Measurements from ENCODE around the gene PALLD. TPM values are rescaled to one million over a fixed set of nuclear protein-coding genes. Genes with fewer than 3 reads are reported as not detected.

Gene PALLD
- total RNA-seq, 1 experiment from 2014 or later, result 9.0 TPM

DNA sequence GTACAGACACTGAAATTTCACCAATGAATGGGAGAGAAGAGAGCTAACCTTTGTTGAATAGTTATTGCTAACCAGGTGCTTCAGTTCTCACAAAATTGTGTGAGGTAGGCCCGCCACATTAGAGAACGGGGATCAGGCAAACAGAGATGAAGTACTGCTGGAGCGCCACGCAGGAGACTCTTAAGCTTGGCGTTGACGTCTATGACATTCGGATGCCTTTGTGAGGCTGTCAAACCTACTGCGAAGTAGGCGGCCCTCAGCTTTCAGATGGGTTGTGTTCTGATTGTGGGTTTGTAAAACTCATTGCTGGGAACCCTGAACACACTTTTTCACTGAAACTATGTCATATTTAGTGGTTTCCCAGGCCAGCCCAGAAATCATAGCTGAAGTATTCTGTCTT is 339.6 kb downstream of the PALLD start:
- Histone ChIP-seq H3K36me3 (replicated peaks; ENCODE audit: control insufficient read depth, insufficient read depth, low read length) (no peaks in the 10 kb centered on the region), H3K27me3 (ENCODE audit: control insufficient read depth, insufficient read depth, low read length) (peaks cover 7% of the 10 kb centered on the region), H3K4me3 (ENCODE audit: insufficient read depth, low read depth, low read length) (no peak overlapping the region)
- peak; percentile 30 for DNase-seq

- DNase-seq, result no peak
- Histone ChIP-seq H3K4me3 (ENCODE audit: insufficient read depth, low read depth, low read length) (no peak overlapping the region), H3K36me3 (replicated peaks; ENCODE audit: control insufficient read depth, insufficient read depth, low read length) (no peaks in the 10 kb centered on the region), H3K27me3 (ENCODE audit: control insufficient read depth, insufficient read depth, low read length) (peaks cover 7% of the 10 kb centered on the region)
Measured at GRCh38 chr4:168837922-168838321, 341.1 kb downstream of the PALLD start.

DNA sequence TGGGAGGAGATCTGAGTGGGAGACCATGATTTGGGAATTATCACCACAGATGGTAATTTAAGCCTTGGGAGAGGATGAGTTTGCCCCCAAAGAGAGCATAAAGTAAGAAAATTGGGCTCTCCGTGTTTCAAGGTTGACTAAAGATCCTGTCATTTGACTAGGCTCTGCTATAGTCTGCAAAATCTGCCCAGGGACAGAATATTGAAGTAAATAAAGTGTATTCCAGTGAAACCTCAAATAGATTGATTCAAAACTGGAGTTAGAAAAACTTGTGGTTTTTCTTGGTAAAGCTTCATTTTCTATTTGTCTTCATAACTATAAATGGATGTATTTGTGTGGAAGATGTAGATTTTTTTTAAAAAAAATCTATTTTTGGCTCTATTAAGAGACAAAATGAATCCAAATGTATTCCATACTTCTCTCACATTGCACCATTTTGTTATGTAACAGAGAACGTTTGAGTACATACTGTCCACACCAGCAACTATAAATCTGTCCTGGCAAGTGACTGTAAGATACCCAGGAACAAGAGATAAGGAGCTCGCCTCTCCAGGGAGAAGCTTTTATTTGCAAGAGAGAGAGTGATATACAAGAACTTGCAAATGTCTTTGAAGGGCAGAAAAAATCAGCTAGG is 343.0 kb downstream of the PALLD start:
- Histone ChIP-seq H3K27me3 (ENCODE audit: control insufficient read depth, insufficient read depth, low read length) (no peaks in the 10 kb centered on the region), H3K4me3 (ENCODE audit: insufficient read depth, low read depth, low read length) (no peak overlapping the region), H3K36me3 (replicated peaks; ENCODE audit: control insufficient read depth, insufficient read depth, low read length) (no peaks in the 10 kb centered on the region)
- DNase-seq, result no peak

- no peaks in the 10 kb centered on the region for H3K36me3 ChIP-seq (replicated peaks; ENCODE audit: control insufficient read depth, insufficient read depth, low read length)
- no peak for DNase-seq
- no peak overlapping the region for H3K4me3 ChIP-seq (ENCODE audit: insufficient read depth, low read depth, low read length)
- no peaks in the 10 kb centered on the region for H3K27me3 ChIP-seq (ENCODE audit: control insufficient read depth, insufficient read depth, low read length)
Measured at GRCh38 chr4:168840392-168840763, 343.5 kb downstream of the PALLD start.

DNA sequence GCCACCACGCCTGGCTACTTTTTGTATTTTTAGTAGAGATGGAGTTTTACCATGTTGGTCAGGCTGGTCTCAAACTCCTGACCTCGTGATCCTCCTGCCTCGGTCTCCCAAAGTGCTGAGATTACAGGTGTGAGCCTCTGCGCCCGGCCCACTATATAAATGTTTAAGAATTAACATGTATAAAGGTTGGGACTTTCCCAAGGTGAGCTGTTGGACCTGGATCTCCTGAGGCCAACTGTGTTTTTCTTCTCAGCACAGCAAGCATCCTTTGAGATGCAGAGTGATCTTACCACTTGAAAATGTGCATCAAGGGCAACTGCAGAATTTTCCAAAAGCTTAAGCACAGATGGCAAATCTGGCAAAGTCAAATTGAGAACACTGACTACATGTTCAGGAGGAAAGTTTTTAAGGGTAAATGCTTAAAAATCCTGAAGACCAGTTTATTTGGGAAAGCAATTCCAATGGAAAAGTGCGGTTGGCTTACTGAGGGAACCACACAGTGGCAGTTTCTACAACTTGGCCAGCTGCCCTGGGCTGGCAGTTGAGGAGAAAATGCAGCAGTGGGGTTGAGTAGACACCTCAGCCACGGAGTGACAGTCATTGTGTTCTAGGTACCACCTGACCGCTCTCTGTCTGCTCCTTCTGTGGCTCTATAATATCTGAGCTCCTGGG is 344.3 kb downstream of the PALLD start:
- H3K4me3 ChIP-seq (ENCODE audit: insufficient read depth, low read depth, low read length), result no peak overlapping the region
- H3K36me3 ChIP-seq (replicated peaks; ENCODE audit: control insufficient read depth, insufficient read depth, low read length), result no peaks in the 10 kb centered on the region
- DNase-seq, result peak; percentile 56
- H3K27me3 ChIP-seq (ENCODE audit: control insufficient read depth, insufficient read depth, low read length), result no peaks in the 10 kb centered on the region

DNA sequence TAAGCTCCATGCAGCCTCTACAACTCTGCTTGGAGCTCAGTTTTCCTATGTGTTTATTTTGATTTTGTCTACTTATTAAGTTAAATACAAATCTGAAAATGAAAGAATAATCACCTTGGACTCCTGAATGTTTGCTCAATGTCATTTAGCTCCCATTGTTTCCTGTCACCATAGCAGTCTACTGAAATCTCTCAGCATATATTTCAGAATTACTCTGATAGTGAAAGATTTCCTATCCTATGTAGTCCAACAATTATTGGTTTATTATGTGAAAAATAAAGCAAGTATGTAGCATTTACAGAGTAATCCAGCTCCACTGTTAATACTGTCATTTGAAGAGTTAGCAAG is 344.8 kb downstream of the PALLD start:
- no peak for DNase-seq
- H3K27me3 ChIP-seq (ENCODE audit: control insufficient read depth, insufficient read depth, low read length), result no peaks in the 10 kb centered on the region
- H3K4me3 ChIP-seq (ENCODE audit: insufficient read depth, low read depth, low read length), result no peak overlapping the region
- no peaks in the 10 kb centered on the region for H3K36me3 ChIP-seq (replicated peaks; ENCODE audit: control insufficient read depth, insufficient read depth, low read length)

DNA sequence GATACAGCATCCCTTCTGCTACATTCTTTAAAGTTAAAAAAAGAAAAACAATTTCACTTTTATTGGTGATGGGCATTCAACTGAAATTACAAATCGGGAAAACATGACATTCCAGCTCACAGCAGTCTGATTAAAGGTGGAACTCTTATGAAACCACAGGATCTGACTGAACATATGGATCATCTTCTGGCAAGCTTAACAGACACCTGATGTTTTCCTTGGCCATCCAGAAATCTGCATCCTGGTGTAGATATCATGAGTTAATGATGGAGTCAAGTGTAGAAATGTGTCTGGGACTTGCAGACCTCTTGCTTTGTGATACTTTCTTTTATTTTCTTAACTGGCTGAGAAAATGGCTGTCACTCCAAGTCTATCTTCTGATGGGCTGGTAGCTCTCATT is 345.3 kb downstream of the PALLD start:
- Histone ChIP-seq H3K36me3 (replicated peaks; ENCODE audit: control insufficient read depth, insufficient read depth, low read length) (no peaks in the 10 kb centered on the region), H3K4me3 (ENCODE audit: insufficient read depth, low read depth, low read length) (no peak overlapping the region), H3K27me3 (ENCODE audit: control insufficient read depth, insufficient read depth, low read length) (no peaks in the 10 kb centered on the region)
- DNase-seq, result no peak

DNA sequence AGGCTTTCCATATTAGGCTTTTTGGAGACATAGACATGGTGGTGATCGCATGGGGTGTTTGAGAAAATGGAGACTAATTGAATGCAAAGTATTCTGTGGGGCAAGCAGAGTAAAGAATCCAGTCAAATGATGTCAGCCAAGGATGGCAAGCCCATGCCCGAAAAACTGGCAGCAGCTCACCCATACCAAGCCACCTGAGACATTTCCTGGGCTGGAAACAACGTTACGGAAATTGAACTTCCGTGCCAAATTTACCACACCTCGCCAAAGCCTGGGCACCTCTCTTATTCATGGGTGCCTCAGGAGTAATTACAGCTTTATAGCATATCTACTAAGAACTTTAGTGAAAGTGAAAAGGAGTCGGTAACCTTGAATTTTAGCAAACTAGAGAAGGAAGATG is 346.8 kb downstream of the PALLD start:
- H3K4me3 ChIP-seq (ENCODE audit: insufficient read depth, low read depth, low read length), result no peak overlapping the region
- no peak for DNase-seq
- H3K36me3 ChIP-seq (replicated peaks; ENCODE audit: control insufficient read depth, insufficient read depth, low read length), result no peaks in the 10 kb centered on the region
- no peaks in the 10 kb centered on the region for H3K27me3 ChIP-seq (ENCODE audit: control insufficient read depth, insufficient read depth, low read length)

DNA sequence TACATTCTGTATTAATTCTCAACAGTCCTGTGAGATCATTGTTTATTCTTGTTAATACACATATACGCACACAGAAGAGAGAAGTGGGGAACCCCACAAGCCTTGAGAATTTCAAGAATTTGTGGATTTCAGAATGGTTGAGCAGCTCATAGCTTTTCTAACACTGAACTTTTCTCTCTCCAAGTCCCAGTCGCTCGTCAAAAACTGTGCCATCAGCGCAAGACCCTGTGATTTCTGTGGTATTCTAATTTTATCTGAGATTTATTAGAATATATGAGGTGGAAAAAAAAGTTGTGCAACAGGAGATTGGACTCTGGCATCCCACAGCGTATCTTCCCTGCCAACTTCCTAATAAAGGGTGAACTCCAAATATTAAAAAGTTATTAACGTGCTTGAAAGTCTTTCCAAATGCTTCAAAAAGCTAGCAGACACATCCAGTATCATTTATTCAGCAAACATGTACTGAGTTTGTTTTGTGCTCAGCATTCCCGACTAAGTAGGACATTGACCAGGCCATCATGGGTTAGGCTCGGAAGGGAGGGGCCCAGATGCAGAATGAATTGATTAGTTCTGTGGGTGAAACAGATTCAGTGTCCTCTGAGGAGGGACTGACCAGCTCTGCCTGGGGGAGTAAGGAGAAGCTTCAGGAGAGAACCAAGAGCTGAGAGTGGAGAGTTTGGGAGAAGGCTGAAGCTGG is 347.6 kb downstream of the PALLD start:
- Histone ChIP-seq H3K4me3 (ENCODE audit: insufficient read depth, low read depth, low read length) (no peak overlapping the region), H3K36me3 (replicated peaks; ENCODE audit: control insufficient read depth, insufficient read depth, low read length) (no peaks in the 10 kb centered on the region), H3K27me3 (ENCODE audit: control insufficient read depth, insufficient read depth, low read length) (no peaks in the 10 kb centered on the region)
- DNase-seq, result no peak

DNA sequence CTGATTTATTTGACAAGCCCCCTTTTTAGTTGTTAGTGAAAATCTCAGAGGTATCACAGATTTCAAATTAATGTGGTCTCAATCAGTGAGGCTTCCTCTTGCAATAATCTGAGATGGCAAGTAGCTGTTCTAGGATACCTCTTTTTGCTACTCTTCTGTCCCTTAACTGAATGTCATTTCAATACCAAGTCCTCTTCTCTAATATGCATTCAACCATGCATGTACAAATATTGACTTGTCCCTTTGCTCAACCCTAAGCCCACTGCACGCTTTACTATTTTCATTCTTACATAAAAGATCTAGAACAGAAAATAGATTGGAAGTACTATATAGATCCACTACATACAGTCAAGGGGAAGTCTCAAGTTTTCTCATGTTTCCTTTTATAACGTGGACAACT is 349.0 kb downstream of the PALLD start:
- Histone ChIP-seq H3K4me3 (ENCODE audit: insufficient read depth, low read depth, low read length) (no peak overlapping the region), H3K27me3 (ENCODE audit: control insufficient read depth, insufficient read depth, low read length) (no peaks in the 10 kb centered on the region), H3K36me3 (replicated peaks; ENCODE audit: control insufficient read depth, insufficient read depth, low read length) (no peaks in the 10 kb centered on the region)
- no peak for DNase-seq

DNA sequence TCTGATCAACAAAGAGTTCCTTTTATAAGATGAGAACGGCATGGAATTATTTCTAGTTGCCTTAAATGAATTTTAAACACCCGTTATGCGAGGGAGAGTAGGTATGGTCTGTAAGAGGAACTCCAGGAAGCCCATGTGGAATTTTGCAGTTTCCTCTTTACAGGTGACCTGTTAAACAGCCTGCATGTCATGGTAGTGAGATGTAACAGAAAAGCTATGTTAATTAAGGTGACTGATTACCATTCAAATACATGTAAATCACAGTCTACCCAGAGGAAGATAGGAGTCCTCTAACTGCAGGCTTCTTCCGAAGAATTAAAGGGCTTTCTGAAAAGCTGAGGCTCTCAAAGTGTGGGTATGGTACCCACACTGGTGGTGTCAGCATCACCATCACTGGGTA is 349.6 kb downstream of the PALLD start:
- Histone ChIP-seq H3K27me3 (ENCODE audit: control insufficient read depth, insufficient read depth, low read length) (no peaks in the 10 kb centered on the region), H3K4me3 (ENCODE audit: insufficient read depth, low read depth, low read length) (no peak overlapping the region), H3K36me3 (replicated peaks; ENCODE audit: control insufficient read depth, insufficient read depth, low read length) (no peaks in the 10 kb centered on the region)
- DNase-seq, result peak; percentile 43

DNA sequence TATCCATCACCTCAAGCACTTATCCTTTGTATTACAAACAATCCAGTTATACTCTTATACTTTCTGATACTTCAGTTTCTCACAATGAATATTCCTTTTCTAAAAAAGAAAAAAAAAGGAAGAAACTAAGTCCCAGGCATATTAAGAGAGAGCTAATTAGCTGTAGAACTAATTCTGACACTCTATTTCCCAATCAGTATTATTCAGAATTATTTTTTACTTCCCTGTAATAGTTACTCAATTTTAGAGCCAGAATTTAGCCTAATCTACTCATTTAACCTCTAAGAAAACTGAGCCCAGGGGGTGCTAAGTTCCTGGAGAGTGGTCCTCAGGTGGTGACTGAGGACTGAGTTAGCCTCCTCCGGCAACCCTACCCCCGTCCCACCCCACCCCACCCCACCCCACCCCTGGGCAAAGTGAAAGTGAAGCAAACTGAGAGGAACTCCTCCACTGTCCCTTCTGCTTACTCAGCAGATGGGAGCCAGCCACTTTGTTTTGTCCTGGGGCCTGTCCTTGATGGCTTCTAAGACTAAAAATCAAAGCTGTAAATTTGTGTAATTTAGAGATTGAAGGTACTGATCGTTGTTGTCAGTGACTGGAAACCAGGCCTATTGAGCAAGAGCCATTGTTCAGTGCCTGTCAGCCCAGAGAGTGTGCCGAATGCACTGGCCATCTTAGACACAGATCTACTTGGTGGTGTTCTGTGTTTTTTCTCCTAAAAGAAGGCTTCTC is 351.1 kb downstream of the PALLD start:
- Histone ChIP-seq H3K36me3 (replicated peaks; ENCODE audit: control insufficient read depth, insufficient read depth, low read length) (no peaks in the 10 kb centered on the region), H3K4me3 (ENCODE audit: insufficient read depth, low read depth, low read length) (no peak overlapping the region), H3K27me3 (ENCODE audit: control insufficient read depth, insufficient read depth, low read length) (no peaks in the 10 kb centered on the region)
- DNase-seq, result no peak

- Histone ChIP-seq H3K36me3 (replicated peaks; ENCODE audit: control insufficient read depth, insufficient read depth, low read length) (no peaks in the 10 kb centered on the region), H3K4me3 (ENCODE audit: insufficient read depth, low read depth, low read length) (no peak overlapping the region), H3K27me3 (ENCODE audit: control insufficient read depth, insufficient read depth, low read length) (no peaks in the 10 kb centered on the region)
- DNase-seq, result no peak
Measured at GRCh38 chr4:168849030-168849675, 352.3 kb downstream of the PALLD start.

- Histone ChIP-seq H3K36me3 (replicated peaks; ENCODE audit: control insufficient read depth, insufficient read depth, low read length) (no peaks in the 10 kb centered on the region), H3K27me3 (ENCODE audit: control insufficient read depth, insufficient read depth, low read length) (no peaks in the 10 kb centered on the region)
- DNase-seq, result no peak
Measured at GRCh38 chr4:168849997-168850396, 353.1 kb downstream of the PALLD start.

More at GRCh38 chr4:168849997-168850396, 353.1 kb downstream of the PALLD start:
- no peak overlapping the region for H3K4me3 ChIP-seq (ENCODE audit: insufficient read depth, low read depth, low read length)

All from H7 (cell line).